Activated naive CD4-positive, alpha-beta T cell treated with anti-CD3 and anti-CD28 coated beads, Interleukin-2, amount 50 U/mL, for 72 hours (primary cell): Measurements from ENCODE around the gene PGS1. TPM values are rescaled to one million over a fixed set of nuclear protein-coding genes. Genes with fewer than 3 reads are reported as not detected.

Experiments used
- ATAC-seq, 2 donors: fragments of 150-1000 bp; cut with Tn5 transposase; 2 replicates each; pipeline ENCODE4 v1.10.0; 2021; ENCODE audit warnings: mild to moderate bottlenecking in 2 of 2, moderate library complexity in 2 of 2
- DNase-seq, 2 donors: peaks; one replicate each; pipeline ENCODE4 v3.0.0; 2021 to 2022; ENCODE audit warnings: low spot score in 2 of 2
- H3K27ac Mint-ChIP-seq, 2 donors: one replicate each; pipeline ENCODE4 v1.8.0; 2022; ENCODE audit warnings: mild to moderate bottlenecking in 2 of 2, mixed read lengths in 2 of 2
- H3K36me3 Mint-ChIP-seq, 2 donors: one replicate each; pipeline ENCODE4 v1.8.0; 2022; ENCODE audit warnings: mixed read lengths in 2 of 2
- H3K9me3 Mint-ChIP-seq, 2 donors: one replicate each; pipeline ENCODE4 v1.8.0; 2022; ENCODE audit warnings: mixed read lengths in 2 of 2
- total RNA-seq, 2 donors: library from RNA; stranded (reverse); gene quantifications; one replicate each; pipeline ENCODE4 v1.2.3, GENCODE V29; 2022

PGS1 gene
- total RNA-seq, 2 donors from 2014 or later = 63.5 to 122 TPM

DNA sequence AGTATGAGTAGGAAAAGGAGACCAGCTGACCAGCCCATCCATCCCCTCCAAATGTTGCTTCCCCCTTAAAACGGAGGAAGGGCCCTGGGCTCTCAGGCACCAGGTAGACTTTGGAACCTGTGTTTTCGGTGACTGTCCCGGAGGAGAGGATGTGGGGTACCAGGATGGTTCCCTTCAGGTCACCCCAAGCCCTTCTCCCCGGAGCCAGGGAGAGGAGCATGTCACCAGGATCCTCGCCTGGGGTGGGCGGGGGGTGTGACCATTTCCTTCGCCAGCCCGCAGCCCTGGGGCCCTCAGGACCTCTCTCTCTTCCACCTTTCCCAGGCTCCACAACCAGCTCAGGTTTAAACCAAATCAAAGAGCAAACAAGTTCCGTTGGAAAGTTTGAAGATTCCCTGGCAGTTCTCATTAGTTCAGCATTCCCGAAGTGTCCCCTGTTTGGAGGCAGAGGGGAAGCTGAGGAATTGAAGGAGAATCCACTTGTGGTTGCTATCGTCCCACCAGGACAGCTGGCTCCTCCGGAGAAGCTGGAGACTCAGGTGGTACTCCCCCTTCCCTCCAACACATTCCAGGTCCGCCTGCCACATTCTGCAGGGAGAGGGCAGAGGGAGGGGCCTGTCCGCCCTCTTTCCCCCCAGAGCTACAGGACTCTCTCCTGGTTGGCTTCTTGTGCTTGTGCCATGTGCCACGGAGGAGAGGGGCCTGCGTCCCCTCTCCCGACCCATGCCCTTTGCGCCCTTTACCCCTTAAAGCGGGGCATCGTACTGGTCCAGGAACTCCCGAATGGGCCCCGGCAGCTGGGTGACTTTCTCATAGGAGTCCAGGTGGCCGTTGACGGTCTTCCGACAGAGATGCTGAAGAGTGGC lies 20.5 kb upstream of the PGS1 start:
- Mint-ChIP-seq H3K9me3 (no peaks in the 10 kb centered on the region), H3K27ac (peak overlapping the region; percentile 98 to 99), H3K36me3 (peaks cover 37 to 41% of the 10 kb centered on the region in 2 donors)
- DNase-seq (no peak), ATAC-seq (no peak)

DNA sequence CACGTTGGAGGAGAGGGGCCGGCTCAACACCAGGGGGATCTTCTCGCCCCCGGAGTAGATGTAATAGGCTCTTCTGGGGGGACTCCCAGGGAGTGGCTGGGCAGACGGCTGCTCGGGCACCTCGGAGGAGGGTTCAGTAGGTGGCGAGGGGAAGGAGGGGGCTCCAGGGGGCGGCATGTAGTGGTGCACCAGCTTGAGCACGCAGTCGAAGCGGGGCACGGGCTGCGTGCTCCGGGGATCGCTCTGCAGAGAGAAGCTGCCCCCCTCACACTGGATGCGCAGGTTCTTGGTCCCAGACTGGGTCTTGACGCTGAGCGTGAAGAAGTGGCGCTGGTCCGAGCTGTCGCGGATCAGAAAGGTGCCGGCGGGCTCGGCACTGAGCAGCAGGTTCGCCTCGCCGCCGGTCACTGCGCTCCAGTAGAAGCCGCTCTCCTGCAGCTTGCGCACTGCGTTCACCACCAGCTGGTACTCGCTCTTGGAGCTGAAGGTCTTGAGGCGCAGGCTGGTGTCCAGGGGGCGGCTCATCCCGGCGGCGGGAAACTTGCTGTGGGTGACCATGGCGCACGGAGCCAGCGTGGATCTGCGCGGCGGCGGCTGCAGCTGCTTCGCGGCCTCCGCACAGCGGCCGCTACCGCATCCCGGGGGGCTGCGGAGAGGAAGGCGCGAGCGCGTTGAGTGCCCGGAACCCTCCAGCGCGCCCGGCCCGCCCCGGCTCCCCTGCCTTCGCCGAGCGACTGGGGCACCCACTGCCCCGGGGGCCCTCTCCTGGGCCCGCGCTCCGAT lies 19.7 kb upstream of the PGS1 start:
- Mint-ChIP-seq H3K36me3 (peaks cover 37 to 40% of the 10 kb centered on the region in 2 donors), H3K9me3 (no peaks in the 10 kb centered on the region), H3K27ac (peak overlapping the region; percentile 95 to 99)
- no peak for ATAC-seq
- DNase-seq = peak in 1 of 2 donors; percentile 68

GRCh38 chr17:78359321-78359996 lies 19.0 kb upstream of the PGS1 start:
- DNase-seq = peak in 1 of 2 donors; percentile 46
- no peak for ATAC-seq
- peak overlapping the region; percentile 91 to 99 for H3K27ac Mint-ChIP-seq
- no peaks in the 10 kb centered on the region for H3K9me3 Mint-ChIP-seq
- H3K36me3 Mint-ChIP-seq = peaks cover 35 to 37% of the 10 kb centered on the region in 2 donors

DNA sequence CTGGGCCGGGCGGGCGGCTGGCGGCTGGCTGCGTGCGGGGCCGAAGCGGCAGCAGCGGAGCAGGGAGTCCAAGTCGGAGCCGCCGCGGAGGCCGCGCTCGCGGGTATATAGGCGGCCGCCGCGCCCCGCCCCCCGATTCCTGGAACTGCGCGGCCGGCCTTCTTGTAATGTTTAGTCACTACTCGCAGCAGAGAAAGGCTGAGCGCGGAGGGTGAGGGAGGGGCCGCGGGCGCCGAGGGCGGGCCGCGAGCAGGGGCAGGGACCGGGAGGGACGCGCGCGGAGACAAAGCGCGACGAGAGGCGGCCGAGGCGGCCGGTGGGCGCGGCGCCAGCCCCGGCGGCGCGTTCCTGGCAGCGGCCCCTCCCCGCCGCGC lies 18.5 kb upstream of the PGS1 start, which contains the start of gene SOCS3:
Gene SOCS3 (minus strand): TSS at position 81 of the 374 bp plus-strand sequence. CDS start 982 bp downstream, outside the sequence.
- DNase-seq (peak; percentile 99), ATAC-seq (peak; percentile 64 to 75)
- H3K9me3 Mint-ChIP-seq = no peaks in the 10 kb centered on the region
- H3K27ac Mint-ChIP-seq = peak within 1 kb of the TSS; percentile 95 to 99
- peaks cover 35 to 37% of the 10 kb centered on the region in 2 donors for H3K36me3 Mint-ChIP-seq

DNA sequence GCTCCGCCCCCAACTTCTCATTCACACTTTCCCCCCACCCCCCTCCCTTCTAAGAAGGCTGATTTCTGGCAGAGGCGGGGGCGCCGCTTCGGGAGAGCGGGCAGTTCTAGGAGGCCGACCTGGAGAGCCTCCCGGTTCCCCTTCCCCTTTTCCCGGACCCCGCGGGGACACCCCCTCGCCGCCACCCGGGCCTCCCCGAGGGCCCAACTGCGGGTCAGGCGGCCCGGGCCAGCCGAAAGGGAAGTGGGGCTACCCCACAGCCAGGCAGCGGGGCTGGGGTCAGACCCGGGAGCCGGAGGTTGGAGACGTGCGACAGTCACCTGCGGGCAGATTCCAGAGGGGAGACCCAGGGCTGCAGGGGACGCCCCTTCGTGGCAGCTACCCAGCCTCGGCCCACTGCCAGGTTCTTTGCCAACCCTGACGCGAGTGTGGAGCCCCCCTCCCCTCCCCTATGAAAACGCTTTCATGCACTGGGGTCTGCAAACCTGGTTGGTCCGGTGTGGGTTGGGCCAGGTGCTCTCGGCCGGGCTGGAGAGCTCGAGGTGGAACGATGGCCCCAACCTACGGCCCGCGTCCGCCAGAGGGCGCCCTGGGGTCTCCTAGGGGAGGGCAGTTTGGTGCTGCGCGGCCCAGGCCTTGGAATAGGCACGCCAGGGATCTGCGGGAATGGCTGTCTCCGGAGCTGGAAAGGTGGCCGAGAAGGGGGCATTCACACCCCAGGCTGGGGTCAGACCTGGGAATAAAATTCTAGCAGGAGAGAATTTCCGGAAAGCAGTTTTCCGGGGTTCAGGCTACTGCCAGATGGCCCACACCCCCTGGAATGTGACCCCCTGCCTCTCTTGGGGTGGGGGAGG lies 17.9 kb upstream of the PGS1 start:
- no peaks in the 10 kb centered on the region for H3K9me3 Mint-ChIP-seq
- peak overlapping the region; percentile 86 to 92 for H3K27ac Mint-ChIP-seq
- peak; percentile 39 to 58 for ATAC-seq
- DNase-seq = peak; percentile 98 to 99
- peaks cover 30 to 32% of the 10 kb centered on the region in 2 donors for H3K36me3 Mint-ChIP-seq

GRCh38 chr17:78361225-78361701 lies 17.2 kb upstream of the PGS1 start:
- DNase-seq = no peak
- Mint-ChIP-seq H3K27ac (peak overlapping the region; percentile 86 to 92), H3K36me3 (peaks cover 24 to 26% of the 10 kb centered on the region in 2 donors)

GRCh38 chr17:78362232-78362631 lies 16.2 kb upstream of the PGS1 start:
- Mint-ChIP-seq H3K9me3 (no peaks in the 10 kb centered on the region), H3K36me3 (peaks cover 16% of the 10 kb centered on the region in 2 donors), H3K27ac (peak overlapping the region in 1 of 2 donors; percentile 50)
- DNase-seq (no peak), ATAC-seq (no peak)

More at GRCh38 chr17:78361225-78361701, 17.2 kb upstream of the PGS1 start:
- no peaks in the 10 kb centered on the region for H3K9me3 Mint-ChIP-seq
- no peak for ATAC-seq

DNA sequence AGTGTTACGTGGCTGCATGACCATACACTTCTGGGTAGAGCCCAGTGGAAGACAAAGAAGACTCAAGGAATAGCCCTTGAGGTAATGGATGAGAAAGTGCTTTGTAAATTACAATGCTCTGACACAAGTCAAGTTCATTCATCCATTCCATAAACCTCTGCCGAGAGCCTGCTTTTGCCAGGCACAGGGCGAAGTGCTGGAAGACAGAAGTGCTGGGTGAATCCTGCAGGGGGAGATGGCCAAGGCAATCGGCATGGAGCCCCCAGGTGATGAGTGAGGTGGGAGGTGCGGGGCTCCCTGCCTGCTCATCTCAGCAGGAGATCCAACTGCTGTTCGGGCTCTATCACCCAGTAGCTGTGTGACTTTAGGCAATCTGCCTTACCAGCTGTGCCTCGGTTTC lies 15.8 kb upstream of the PGS1 start:
- no peak for ATAC-seq

DNA sequence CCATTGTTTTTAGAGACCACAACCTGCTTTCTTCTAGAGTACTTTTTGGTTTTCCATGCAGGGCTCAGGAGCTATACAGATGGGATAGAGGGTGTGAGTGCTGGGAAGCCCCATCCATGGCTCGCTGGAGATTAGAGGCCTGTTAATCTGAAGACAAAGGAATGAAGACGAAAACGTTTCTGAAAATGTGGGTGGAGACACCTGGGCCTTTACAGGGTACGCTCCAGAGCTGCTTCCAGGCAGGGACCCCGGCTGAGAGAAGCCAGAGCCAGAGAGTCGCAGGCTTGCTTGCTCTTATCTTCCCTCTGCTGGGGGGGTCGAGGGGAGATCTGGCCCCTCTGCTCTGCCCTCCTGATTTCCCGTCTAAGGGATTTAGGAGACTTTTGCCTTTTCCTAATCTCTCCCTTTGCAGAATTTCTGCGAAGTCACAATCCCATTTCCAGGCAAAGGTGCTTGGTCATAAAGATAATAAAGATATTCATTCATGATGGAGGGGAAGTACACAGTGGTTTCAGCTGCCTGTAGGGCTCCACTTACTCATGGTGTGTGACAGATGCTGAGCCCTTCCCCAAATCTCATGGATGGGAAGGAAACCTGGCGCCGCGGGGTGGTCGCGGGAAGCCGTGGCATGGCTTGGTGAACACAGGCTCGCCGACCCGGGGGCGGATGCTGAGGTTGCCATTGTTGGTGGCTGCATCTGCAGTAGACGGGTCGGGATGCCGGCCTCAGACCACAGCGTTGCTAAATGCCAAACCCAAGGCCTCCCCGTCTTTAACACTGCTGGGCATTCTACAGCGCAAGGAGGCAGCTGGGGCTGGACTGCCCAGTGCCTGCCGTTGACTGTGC lies 13.8 kb upstream of the PGS1 start:
- Mint-ChIP-seq H3K36me3 (no peaks in the 10 kb centered on the region), H3K9me3 (no peaks in the 10 kb centered on the region), H3K27ac (peak overlapping the region; percentile 80 to 85)
- ATAC-seq = peak; percentile 4 to 9
- peak in 1 of 2 donors; percentile 76 for DNase-seq

More for the DNA sequence above, 15.8 kb upstream of the PGS1 start:
- Mint-ChIP-seq H3K36me3 (peaks cover 12% of the 10 kb centered on the region in 2 donors), H3K27ac (peak overlapping the region in 1 of 2 donors; percentile 50), H3K9me3 (no peaks in the 10 kb centered on the region)
- no peak for DNase-seq

DNA sequence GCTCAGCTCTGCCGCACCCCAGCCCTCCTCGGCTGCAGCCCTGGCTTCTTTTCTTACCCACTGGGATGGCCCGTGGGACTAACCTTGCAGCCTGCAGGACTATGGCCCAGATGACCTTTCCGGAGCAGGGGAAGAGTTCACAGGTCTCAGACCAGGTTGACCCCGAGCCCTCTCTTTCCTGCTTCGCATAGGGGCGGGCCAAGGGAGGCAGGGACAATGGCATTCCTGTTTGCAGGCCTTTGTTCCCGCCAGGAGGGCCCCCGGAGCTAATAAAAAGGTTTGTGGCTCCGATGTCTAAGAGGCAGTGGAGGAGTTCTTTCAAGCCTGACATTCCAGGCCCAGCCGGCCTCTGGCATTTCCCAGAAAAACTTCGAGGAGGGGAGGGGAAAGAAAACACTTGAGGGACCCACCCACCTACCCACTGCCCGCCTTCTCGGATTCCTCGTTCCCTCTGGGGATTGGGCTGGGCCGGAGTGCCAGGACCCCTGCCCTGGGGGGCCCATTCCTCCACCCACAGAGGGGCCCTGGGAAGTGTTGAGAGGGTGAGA lies 12.8 kb upstream of the PGS1 start:
- H3K36me3 Mint-ChIP-seq = no peaks in the 10 kb centered on the region
- DNase-seq (no peak), ATAC-seq (no peak)
- no peaks in the 10 kb centered on the region for H3K9me3 Mint-ChIP-seq
- no peak overlapping the region for H3K27ac Mint-ChIP-seq

DNA sequence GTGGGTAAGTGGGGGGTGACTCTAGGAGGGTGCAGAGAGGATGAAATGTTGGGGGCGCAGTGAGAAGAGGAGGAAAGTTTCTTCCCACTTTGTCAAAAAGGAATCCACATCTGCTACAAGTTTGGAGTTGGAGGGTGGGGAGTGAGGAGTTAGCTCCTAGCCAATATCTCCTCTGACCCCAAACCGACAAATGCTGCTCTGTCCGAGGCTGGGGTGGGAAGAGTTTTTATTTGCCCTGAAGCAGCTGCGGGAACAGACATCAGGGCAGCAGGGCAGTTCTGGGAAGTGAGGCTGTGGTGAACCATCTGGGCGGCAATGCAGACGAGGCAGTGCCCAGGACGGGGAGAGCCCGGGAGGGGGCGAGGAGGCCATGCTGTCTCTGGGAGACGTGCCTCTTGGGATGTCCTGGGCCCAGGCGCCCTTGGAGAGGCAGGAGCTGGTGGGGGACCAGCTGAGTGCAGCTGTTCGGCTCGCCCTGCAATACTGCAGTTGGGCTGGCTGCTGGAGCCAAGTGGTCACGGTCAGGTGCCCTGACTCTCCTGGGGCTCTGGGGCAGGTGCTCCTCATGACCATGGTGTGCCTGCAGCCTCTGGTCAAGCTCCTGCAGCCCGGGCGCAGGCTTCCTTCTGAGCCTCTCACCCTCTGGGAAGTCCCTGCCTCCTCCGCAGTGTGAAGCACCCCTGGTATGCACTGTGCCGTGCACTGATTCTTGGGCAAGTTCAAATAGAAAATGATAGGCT lies 12.2 kb upstream of the PGS1 start:
- Mint-ChIP-seq H3K27ac (no peak overlapping the region), H3K36me3 (no peaks in the 10 kb centered on the region)
- no peak for ATAC-seq

DNA sequence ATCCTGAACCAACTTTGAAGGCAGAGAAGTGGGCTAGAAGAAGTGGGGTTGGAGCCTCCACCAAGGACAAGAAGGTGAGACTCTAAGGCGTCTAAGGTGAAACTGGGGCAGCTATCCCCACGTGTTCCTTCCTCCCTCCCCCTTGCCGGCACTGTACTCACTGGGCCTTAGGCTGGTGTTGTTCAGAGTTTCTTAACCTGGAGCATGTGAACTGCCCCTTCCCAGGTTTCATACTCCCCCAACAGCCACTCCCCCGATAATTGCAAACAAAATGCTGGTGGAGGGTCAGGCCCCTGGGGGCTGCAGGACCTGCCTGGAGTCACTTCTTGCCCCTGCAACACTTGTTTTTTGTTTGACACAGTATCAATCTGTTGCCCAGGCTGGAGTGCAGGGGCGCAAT lies 11.3 kb upstream of the PGS1 start:
- H3K36me3 Mint-ChIP-seq = no peaks in the 10 kb centered on the region
- H3K27ac Mint-ChIP-seq = no peak overlapping the region
- ATAC-seq (no peak), DNase-seq (no peak)
- H3K9me3 Mint-ChIP-seq = no peaks in the 10 kb centered on the region

More for the DNA sequence above, 12.2 kb upstream of the PGS1 start:
- no peak for DNase-seq
- H3K9me3 Mint-ChIP-seq = no peaks in the 10 kb centered on the region

DNA sequence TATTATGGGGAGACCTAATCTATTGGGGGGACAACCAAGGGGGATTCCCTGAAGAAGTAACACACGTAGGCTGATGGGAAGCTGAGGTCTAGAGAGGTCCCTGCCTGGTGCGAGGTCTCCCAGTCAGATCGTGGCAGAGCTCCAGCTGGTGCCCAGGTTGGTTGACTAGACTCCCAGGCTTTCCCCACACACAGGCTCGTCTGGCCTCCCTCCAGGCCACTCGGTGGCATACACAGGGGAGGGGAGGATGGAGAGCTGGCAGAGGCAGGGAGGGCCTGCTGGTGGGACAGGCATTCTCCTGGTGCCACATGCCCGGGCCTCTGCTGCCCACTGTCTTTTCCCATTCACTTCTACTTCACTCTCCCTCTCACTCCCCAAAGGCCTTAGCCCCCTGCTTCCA lies 10.1 kb upstream of the PGS1 start:
- no peak for ATAC-seq

GRCh38 chr17:78368854-78369495 lies 9.5 kb upstream of the PGS1 start:
- H3K36me3 Mint-ChIP-seq = no peaks in the 10 kb centered on the region
- ATAC-seq = no peak
- H3K9me3 Mint-ChIP-seq = no peaks in the 10 kb centered on the region
- no peak overlapping the region for H3K27ac Mint-ChIP-seq
- DNase-seq = no peak

More for the DNA sequence above, 10.1 kb upstream of the PGS1 start:
- H3K27ac Mint-ChIP-seq = no peak overlapping the region
- H3K36me3 Mint-ChIP-seq = no peaks in the 10 kb centered on the region
- H3K9me3 Mint-ChIP-seq = no peaks in the 10 kb centered on the region
- no peak for DNase-seq
